NCI-H446 (cell line): ENCODE measurements around the gene SLC4A1AP.
"Not testable (repeated sequence)": the region's sequence is repeated elsewhere in the genome, so short reads cannot be mapped to it uniquely, and the experiment has no call there.

Experiments
- DNase-seq, 2 experiments: peaks; one replicate each; lab custom pipeline; 2025; lab: John Stamatoyannopoulos, UW

SLC4A1AP gene

GRCh38 chr2:27652790-27653189 is 10.9 kb upstream of the SLC4A1AP start:
- DNase-seq = no peak

- no peak for DNase-seq
Observed at GRCh38 chr2:27653397-27653796, 10.3 kb upstream of the SLC4A1AP start.

GRCh38 chr2:27655155-27655951 is 8.3 kb upstream of the SLC4A1AP start:
- no peak for DNase-seq

DNA sequence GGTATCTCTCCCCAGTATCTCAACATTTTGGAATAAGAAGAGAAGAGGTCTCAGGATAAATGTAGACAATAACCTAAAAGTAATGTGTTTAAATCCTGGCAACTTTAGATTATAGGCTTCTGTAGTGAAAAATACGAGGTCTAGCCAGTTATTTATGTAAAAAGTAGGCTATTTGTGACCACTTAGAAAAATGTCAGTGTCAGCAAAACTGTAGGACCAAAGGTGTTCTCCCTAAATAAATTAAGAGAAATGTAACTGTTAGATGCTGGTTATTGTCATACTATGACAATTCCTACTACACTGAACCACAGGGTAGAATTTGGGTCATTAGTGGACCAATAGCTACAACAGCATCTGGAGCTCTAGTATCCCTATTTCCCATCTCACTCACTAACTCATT is 2.3 kb upstream of the SLC4A1AP start:
- no peak for DNase-seq

GRCh38 chr2:27664154-27664574 is 475 bp downstream of the SLC4A1AP start:
- no peak for DNase-seq

- DNase-seq = no peak
Observed at GRCh38 chr2:27664622-27665363, 1.1 kb downstream of the SLC4A1AP start.

- no peak for DNase-seq
Observed at GRCh38 chr2:27667446-27667845, 3.8 kb downstream of the SLC4A1AP start.

- no peak for DNase-seq
Observed at GRCh38 chr2:27671235-27671634, 7.5 kb downstream of the SLC4A1AP start.

GRCh38 chr2:27672723-27673486 is 9.2 kb downstream of the SLC4A1AP start:
- no peak for DNase-seq

DNA sequence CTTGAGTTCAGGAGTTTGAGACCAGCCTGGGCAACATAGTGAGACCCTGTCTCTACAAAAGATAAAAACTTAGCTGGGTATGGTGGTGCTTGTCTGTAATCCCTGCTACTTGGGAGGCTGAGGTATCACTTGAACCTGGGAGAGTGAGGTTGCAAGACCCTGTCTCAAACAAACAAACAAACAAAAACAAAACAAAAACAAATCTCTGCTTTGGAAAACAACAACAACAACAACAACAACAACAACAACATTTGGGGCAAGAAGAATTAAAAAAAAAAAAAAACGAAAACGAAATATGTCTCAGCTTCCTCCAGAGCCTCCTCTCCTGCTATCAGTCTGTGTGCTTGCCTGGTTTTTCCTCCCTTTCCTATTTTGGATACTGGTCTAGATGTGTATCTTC is 16.9 kb downstream of the SLC4A1AP start:
- DNase-seq = no peak

DNA sequence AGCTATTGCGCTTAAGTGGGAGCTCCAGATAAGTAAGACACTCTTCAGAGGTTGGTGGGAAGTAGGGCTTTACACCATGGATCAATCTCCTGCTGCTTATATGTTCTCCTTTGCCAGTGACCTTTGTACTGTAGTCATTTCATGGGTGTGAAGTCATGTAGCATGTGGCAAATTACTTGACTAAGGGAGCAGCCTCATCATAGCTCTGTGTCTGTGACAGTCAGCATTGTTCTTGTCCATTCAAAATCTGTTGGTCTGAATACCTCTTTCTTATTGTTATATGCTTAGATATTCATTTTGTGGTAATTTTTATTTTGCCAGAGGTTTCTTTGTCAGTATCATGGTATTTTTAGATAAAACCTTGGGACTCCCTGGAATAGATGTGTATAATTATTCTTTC is 18.2 kb downstream of the SLC4A1AP start:
- no peak for DNase-seq

DNA sequence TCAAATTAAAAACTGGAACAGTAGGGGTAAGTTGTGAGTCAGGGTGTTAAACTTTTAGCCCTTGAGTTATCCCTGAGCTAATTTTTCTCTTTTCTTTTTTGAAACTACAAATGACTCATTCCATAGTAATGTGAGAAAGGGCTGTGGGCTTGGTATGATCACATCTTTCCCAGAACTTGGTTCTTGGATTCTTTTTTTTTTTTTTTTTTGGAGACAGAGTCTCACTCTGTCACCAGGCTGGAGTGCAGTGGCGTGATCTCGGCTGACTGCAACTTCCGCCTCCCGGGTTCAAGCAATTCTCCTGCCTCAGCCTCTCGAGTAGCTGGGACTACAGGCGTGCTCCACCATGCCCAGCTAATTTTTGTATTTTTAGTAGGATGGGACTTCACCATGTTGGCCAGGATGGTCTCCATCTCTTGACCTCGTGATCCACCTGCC is 18.7 kb downstream of the SLC4A1AP start:
- DNase-seq = not testable (repeated sequence)

GRCh38 chr2:27683390-27684071 is 19.8 kb downstream of the SLC4A1AP start:
- DNase-seq = peak; percentile 86 to 92

DNA sequence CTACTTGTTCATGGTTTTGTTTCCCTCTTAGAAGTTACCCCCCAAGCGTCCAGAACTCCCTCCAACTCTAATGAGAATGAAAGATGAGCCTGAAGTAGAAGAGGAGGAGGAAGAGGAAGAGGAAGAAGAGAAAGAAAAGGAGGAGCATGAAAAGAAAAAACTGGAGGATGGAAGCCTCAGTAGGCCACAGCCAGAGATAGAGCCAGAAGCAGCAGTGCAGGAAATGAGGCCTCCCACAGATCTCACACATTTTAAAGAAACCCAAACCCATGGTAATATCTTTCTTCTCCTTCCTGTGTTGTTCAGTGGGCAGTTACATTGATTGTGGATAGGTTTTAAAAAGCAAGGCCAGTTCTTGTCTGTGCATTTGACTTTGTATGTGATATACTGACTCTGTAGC is 21.3 kb downstream of the SLC4A1AP start:
- DNase-seq = not testable (repeated sequence)

GRCh38 chr2:27685577-27685976 is 21.9 kb downstream of the SLC4A1AP start:
- DNase-seq = no peak

GRCh38 chr2:27687232-27687631 is 23.5 kb downstream of the SLC4A1AP start:
- DNase-seq = no peak

GRCh38 chr2:27689424-27689823 is 25.7 kb downstream of the SLC4A1AP start:
- DNase-seq = no peak

DNA sequence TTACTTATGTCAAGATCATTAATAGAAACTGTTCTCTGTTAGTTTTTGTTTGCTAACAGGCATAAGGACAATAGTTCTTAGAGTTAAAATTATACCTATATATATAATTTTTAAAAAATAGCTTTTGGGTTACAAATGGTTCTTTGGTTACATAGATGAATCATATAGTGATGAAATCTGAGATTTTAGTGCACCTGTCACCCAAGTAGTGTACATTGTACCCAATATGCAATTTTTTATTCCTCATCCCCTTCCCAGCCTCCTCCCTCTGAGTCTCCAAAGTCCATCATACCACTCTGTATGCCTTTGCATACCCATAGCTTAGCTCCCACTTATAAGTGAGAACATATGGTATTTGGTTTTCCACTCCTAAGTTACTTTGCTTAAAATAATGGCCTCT is 26.4 kb downstream of the SLC4A1AP start:
- DNase-seq = no peak

DNA sequence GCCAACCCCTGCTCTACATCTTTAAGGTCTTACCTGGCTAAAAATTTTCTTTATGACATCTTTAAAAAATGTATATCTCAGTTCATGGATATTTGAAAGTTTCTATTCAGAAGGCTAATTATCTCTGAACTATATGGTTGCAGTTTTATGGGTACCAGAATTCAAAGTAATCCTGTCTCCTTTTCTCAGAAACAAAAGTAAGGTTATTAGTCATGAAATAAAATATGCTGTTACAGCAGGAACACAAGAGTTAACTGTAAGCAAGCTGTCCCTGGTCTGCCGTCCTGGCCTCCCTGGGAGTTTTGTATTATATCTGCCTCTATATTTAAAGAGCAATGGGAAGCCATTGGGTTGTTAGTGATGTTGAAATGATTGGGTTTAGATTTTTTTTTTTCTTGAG is 34.0 kb downstream of the SLC4A1AP start:
- DNase-seq = no peak

DNA sequence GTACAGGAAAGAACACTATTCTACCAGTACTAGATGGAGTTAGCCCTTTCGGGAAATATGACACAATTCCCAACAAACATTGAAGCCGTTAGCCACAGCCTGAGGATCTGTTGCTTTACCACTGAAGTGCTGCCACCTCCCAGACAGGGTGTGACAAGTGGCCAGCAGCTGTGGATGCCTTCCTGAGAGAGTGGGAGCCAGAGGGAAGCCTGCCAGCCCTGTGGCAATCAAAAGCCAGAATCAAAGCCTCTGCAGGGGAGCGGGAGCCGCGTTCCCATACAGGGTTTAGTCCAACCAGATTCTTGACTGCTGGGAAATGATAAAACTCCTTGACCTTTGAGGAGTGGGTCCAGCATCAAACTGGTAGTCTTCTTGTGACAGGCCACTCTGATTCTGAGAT is 38.0 kb downstream of the SLC4A1AP start:
- DNase-seq = peak in 1 of 2 experiments; percentile 15

DNA sequence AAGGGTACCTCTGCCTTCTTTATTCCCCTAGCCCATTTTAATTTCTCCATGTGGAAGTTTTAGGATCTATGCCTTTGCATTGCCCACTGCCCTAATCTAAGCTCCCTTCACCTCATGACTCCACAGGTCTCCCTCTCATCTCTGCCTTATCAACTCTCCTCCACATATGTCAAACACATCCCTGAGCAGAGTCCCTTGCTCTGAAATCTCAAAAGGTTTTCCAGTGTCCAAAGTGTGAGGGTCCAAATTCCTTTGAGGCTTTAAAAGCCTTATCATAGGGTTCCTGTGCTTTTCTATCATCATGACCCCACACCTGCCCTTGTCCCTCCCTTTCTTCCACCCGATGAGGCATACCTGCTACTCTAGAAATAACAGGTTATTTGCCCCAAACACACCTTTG is 38.6 kb downstream of the SLC4A1AP start:
- DNase-seq = no peak
